HG02623 (cell line): ENCODE measurements around the gene AGER.
"Not testable (repeated sequence)": the region's sequence is repeated elsewhere in the genome, so short reads cannot be mapped to it uniquely, and the experiment has no call there.

Source experiments
- ATAC-seq: cut with Tn5 transposase; IDR thresholded peaks from one replicate; pipeline ENCODE4 v1.9.1; 2021; ENCODE audit warnings: moderate library complexity; ENCODE audit not compliant: unreplicated experiment

The AGER gene

DNA sequence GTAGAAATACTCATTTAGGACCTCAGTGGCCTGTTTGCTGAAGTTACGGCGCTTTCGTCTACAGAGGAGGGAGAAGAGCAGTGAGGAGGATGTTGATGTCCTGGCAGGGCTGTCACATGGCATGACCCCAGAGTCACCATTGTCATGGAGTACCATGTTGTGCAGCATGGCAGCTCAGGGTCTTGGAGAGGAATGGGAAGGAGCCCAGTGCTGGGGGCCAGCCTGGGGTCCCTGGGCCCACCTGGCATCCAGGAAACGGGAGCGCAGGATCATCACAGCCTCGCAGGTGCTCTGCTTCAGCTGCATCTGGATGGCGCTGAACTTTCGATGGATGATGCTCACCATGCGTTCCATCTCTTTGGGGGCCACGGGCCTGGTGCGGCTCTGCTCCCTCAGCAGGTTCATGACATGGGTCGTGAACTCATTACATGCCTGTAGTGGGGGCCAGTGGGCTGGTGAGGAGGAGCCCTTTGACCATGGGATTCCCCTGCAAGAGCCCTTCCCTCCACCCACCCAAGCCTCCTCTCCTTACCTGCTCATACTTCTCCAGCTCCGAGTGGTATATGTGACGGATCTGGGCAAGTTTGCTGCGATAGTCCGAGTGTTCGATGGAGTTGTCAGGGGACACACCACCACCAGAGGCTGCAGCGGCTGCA lies 3.8 kb upstream of the AGER start:
- ATAC-seq: not testable (repeated sequence)

DNA sequence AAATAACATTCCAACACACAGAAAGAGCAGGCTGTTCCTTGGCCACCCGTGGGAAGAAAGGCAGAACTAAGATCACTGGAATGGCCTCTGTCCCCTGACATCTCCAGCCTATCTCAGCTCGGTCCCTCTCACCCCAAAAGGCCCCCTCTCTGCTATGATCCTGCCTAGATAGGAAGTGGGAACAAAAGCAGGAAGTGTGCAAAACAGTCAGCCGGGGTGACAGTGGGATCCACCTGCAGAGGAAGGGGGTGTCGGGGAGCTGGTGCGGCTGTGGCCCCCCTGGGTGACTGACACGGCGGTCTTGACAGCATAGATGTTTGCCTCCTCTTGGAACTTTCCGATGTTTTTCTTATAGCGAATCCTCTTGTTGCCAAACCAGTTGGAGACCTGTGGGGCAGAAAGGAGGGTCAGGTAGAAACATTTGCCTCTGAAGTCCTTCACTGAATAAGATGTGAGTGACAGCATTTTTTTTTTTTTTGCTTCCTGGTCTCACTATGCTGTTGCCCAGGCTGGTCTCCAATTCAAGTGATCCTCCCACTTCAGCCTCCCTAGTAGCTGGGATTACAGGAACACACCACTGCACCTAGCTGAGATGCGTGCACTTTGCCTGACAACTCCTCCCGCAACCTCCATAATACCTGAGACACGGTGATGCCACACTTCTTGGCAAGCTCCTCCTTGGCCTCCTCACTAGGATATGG lies 3.1 kb upstream of the AGER start:
- no peak for ATAC-seq

DNA sequence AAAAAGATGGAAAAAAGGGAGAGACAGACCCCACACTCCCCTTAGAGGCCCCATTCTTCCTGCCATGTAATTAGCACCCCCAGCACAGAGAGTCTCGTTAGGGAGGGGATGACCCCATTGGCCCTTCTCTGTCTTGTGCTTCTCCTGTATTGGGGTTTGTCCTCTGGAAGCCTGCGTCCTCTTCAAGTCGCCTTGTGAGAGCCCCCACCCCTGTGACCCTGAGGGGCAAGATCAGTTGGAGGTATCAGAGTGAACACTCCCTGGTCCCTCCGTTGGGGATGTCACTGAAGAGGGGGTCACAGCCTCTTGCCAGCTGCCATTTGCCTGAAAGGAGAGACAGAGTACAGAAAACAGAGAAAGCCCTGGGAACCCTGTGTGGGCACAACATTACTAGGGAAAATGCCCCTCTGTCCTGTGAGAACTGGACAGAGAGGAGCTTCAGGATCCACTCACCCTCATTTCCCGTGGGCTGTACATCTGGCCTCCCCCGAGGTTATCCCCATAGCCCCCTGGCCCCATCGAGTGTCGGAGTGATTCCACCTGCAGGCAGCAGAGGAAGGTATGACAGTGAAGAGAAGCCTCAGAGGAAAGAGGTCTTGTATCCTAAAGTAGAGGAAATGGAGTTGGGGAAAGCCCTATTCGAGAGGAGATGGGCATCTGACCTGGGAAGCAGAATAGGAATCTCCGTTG lies 2.2 kb upstream of the AGER start:
- ATAC-seq: not testable (repeated sequence)

DNA sequence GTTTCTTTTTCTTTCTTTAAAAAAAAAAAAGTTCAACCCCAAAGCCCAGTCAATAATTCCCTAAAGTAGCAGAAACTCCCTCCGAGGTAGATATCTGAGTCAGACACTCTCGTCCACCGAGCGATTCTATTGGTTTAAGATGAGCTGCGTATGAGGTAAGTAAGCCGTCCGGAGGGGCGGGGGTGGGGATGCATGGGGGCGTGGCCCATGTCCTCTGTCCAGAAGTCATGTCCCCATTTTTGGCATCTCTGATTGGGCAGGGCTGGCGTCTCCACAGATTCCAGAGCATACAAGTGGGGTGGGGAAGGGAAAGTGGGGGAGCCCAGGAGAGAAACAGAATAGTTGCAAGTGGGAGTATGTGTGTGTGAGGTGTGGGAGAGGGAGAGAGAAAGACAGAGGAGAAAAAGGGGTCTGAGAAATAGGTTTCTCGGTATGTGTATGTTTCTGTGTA lies 1.7 kb upstream of the AGER start:
- ATAC-seq: not testable (repeated sequence)

DNA sequence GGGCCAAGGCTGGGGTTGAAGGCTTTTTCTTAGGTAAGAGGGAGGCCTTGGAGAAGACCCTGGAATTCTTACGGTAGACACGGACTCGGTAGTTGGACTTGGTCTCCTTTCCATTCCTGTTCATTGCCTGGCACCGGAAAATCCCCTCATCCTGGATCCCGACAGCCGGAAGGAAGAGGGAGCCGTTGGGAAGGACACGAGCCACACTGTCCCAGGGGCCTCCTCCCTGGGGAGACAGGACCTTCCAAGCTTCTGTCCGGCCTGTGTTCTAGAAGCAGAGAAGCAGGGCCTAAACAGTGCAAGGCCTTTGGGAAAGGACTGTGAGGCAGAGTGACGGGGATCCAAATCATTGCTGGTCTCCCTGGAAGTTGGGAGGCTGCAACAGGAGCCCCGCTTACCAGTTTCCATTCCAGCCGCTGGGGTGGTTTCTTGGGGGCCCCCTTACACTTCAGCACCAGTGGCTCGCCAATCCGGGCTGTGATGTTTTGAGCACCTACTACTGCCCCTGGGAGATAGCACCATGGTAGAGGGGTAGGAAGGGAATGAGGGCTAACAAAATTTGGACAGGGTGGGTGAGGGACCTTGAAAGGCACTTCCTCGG lies 470 bp downstream of the AGER start:
- no peak for ATAC-seq

DNA sequence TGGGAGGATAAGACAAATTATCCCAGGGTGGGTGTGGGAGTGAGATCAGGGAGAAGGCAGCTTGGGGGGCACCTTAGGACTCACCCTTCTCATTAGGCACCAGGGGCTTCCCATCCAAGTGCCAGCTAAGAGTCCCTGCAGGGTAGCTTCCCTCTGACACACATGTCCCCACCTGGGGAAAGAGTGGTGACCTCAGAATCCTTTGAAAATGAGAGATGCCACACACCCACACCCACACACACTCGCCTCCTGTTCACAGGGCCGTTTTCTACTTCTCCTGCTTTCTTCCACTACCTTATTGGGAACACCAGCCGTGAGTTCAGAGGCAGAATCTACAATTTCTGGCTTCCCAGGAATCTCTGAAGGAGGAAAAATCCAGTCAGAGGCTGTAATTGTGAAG lies 1.0 kb downstream of the AGER start:
- ATAC-seq: no peak

DNA sequence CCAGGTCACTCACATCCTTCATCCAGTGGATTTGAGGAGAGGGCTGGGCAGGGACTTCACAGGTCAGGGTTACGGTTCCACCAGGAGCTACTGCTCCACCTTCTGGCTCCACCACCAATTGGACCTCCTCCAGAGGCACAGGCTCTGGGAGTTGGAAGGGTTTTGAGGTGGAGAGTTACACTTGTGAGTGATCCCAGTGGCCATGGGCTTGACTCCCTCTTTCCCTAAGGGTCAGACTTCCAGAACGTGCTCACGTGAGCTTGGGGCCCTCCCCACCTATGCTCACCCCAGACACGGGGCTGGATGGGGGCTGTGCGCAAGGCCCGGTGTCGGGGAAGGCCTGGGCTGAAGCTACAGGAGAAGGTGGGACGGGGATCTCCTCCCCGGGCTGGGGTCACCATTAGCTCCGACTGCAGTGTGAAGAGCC lies 1.5 kb downstream of the AGER start:
- ATAC-seq: no peak

DNA sequence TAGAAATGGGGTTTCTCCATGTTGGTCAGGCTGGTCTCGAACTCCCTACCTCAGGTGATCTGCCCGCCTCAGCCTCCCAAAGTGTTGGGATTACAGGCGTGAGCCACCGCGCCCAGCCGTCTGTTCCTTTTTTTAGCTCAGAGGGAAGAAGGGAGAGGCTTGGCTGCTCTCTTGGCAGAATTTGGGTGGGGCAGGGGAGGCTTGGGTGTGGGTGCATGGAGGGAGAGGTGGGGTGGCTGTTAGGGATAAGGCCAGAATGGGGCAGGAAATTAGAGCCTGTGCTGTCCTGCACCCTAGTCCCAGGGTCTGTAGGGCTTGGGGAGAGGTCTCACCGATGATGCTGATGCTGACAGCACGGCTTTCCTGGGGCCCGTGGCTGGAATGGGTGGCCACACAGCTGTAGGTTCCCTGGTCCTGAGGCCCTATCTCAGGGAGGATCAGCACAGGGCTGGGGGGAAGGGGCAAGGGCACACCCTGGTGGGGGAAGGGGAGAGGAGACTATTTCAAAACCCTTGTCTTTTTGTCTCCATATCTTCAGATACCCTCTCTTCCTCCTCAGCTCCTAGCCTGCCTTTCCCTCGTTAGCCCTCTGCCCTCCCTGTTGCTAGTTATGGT lies 2.0 kb downstream of the AGER start:
- no peak for ATAC-seq

DNA sequence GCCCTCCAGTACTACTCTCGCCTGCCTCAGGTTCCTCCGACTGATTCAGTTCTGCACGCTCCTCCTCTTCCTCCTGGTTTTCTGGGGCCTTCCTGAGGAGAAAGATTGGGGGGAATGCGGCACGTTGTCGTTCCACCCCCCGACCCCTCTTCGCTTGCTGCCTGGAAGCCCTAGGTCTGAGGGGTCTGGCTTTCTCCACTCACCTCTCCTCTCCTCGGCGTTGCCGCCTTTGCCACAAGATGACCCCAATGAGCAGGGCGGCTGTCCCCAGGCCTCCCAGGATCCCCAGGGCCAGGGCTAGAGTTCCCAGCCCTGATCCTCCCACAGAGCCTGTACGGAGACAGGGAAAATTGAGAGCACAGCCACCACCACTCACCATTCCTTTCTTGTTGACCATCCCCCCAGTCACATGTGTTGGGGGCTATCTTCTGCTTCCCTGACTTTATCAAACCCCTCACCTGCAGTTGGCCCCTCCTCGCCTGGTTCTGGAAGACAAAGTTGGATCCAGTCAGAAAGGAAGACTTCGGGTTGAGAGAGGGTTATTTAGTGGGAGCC lies 2.8 kb downstream of the AGER start:
- ATAC-seq: no peak

DNA sequence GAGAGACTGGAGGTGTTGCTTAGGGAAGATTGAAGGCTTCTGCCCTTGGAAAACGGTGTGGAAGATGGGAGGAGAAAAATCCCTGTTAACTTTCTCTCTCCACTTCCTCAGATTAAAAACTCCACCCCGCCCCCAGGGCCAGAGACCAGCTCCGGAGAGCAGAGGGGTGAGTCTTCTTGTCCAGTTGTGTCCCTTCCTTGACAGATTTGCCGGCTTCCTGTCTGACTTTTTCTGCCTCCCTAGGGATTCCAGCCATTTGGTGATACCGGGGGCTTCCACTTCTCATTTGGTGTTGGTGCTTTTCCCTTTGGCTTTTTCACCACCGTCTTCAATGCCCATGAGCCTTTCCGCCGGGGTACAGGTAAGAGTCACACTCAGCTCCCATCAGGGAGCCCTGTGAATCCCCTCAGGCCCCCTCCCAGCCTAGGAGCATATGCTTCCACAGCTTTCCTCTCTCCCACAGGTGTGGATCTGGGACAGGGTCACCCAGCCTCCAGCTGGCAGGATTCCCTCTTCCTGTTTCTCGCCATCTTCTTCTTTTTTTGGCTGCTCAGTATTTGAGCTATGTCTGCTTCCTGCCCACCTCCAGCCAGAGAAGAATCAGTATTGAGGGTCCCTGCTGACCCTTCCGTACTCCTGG lies 4.2 kb downstream of the AGER start:
- ATAC-seq: no peak

DNA sequence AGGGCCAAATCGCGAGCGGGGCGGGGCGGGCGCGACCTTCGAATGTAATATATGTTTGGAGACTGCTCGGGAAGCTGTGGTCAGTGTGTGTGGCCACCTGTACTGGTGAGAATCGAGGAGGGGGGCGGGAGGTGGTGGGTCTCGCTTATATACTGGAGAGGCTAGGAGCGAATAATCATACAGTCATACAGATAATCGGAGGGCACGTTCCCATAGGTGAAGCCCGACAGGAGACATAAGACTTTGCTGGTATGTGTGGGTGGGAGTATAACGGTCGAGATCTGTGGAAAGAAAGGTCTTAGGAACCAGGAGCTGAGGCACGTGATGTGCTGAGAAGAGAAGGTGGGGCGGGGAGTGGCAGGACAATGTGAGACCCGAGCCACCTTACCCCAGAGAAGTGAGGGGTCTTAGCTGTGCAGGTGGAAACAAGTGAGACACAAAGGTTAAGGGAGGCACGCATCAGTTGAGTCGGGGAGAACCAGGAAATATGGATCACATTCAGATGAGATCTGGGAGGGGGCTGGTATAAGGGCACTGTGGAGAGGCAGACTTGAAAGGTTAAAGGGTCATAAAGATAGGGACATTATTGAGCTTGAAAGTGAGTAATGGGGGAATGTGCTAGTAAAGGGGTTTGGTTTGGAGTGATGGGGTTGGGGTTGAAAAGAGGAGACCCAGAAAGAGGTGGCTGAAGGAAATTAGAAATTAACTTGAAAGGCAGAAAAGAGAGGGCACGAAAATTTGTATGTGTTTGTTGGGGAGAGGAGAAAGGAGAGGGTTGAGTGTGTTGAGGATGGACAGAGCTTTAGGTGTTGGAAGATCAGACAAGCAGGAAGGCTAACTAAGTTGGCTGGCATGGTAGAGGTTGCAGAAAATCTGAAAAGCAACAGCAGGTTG lies 5.3 kb downstream of the AGER start:
- ATAC-seq: no peak

DNA sequence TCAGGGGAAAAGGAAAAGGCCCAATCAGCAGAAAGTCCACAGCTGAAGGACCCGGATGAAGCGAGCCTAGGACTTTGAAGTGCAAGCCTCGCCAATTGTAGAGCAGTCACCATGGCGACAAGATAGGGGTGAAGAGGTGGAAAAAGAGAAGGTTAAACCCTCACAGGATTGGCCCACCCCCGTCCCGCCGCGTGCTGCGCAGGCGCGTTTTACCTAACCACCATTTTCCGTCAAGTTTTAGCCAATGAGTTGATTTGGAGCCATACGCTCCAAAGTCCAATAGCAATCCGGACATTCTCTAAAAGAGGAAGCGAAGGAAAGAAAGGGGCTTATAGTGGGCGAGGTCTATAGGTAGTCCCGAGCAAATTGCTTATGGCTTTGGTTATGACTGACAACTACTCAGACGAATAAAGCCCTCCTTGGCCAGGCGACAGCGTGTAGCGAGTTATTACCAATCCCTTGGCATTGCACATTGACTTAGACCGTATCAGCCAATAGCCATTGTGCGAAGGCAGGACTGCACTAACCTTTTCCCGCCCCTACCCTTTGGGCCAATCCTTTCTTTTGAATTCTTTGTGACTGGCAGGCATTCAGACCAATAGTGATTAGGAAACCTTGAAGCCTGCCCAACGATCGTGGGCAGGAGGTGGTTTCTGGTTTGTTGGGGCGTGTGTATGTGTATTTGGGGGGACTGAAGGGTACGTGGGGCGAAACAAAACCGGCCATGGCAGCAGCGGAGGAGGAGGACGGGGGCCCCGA lies 6.1 kb downstream of the AGER start, which contains the start of gene RNF5:
RNF5 (plus strand) TSS at position 618 of the 759 bp plus-strand sequence; CDS start at position 725, 107 bp downstream.
- ATAC-seq: peak; percentile 74

DNA sequence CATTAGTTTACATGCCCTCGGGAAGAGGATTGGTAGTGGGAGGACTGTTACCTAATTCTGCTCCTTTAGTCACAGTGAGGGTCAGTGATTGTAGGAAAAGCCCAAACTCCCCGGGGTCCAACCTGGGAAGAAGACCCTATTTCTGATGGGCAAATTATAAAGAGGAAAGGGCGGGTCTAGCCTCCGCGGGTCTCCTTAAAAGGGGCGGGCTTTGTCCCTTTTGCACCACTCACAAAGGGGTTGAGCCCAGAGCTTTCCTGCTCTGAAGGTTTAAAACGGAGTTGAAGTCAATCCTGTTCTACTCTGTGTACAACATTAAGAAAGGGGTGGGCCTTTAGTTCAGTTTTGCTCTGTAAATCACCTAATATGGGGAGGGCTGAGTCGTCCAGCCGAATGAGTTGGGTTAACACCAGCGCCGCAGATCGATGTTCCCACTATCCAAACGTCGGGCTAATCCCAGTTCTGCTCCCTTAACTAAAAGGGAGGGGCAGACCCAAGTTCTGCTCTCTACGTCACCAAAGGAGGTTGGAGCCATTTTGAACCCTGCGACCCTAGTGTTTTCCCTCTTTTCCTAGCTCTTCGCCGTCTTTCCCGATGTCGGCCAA lies 6.8 kb downstream of the AGER start:
- no peak for ATAC-seq

DNA sequence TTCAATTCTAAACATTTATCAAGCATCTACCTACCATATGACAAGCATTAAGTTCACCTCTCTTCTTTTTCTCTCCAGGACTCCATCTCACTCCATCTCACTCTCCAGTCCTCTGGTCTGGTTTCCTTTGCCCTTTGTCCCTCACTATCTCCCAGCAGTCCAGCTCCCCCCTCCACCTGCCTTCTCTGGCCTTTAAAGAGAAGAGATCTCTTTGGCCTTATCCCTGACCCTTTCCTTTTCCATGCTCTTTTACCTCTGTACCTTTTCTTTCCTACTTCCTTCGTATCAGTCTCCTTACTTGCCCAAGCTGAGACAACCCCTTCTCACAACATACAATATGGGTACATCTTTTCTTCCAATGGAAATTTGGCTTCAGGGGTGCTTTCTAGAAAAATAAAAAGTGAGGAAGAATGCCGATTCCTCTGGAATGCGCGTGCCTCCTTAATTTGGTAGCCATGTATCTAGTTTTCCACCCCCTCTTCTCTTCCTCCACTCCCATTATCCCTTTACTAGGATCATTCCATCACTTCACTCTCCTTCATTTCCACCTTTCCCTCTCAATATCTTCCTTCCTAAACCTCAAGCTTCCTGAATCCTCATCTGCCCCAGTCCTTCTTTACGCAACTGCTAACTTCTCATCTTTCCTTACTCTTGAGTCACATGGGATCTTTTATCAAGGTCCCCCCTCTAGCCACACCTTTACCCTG lies 7.4 kb downstream of the AGER start:
- no peak for ATAC-seq

DNA sequence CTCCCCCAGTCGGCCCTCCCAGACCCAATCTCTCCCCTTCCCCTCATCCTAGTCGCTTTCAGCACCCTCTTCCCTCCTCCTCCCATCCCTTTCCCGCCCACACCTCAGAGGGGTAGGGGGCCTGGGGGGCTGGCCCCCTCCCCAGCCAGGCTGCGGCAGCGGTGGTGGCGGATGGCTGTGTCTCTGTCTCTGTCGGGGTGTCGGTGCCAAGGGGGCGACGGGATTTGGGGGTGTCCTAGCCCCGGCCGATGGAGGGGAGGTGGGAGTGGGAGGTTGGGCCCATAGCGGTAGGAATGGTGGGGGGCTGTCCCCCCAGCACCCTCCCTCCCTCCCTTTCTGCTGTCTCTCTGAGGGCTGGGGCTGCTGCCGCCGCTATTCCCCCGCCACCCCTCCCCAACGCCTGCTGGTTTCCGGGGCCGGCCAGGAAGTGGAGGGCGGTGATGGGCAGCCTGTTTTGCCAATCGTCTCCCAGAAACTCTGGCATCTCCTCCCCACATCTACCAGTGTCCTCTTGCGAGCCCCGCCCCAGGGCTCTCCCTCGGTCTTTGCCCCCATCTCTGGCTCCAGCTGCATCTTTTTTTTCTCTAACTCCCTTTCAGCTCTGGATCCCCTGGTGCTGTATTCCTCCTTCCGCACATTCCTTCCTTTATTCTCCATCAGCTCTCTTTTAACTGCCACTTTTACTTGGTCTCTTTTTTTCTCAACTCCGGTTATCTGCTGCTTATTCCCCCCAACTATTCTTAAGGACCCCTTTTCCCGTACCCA lies 8.2 kb downstream of the AGER start, which contains the start of gene AGPAT1:
AGPAT1 (minus strand) TSS at position 374 of the 765 bp plus-strand sequence. CDS start 4,588 bp downstream, outside the sequence.
- peak; percentile 39 for ATAC-seq

DNA sequence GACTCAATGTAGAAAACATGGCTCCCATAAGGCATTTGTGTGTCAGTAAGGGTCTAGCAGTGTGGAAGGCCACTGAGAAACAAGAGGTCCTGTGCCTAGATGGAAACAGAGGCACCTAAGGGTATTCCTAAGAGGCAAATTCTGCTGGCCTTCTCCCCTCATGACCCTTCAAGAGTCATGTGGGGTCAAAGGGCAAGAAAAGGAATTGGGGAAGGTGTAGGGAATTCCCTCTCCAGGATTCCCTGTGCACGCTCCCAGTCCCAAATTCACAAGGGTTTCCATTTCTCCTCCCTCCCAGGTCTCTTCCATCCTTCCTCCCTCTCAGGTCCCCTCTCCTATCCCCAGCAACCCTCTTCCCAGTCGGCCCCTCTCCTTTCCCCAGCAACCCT lies 8.7 kb downstream of the AGER start:
- no peak for ATAC-seq

DNA sequence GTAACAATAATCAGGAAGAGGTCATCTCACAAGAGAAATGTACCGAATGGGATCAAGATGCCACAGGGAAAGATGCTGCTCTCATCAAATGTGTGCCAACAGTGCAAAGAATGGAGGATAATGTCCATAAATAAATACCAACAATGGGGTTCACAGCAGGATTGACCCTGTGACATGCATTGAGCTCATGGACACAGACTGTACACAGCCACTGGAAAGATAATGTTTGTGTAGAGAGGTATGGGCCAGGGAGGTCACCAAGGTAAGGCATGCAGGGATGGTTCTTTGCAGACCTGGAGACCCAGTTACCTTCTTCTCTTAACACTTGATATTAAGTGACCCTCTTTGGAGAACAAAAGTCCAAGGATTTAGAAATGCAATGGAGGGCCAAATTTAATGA lies 9.6 kb downstream of the AGER start:
- ATAC-seq: no peak
